Esophagus squamous epithelium (tissue), 5 donors: Measurements from ENCODE around the gene RPTOR. TPM values are rescaled to one million over a fixed set of nuclear protein-coding genes. Genes with fewer than 3 reads are reported as not detected.

Experiments used
- DNase-seq: peaks from one replicate; lab custom pipeline; 2025; lab: John Stamatoyannopoulos, UW
- H3K27ac ChIP-seq, 4 donors: fragments of 200-600 bp; sonication (generic); one replicate each; pipeline ENCODE4 v1.5.1; 2016 to 2019; ENCODE audit warnings: mild to moderate bottlenecking in 1 of 4
- H3K27me3 ChIP-seq, 4 donors: fragments of 200-600 bp; sonication (generic); 1 replicate in 3 of 4; 2 replicates in 1 of 4; pipeline versions ENCODE4 v1.5.1 to v1.6.0; 2017 to 2021; ENCODE audit warnings: antibody characterized with exemption in 1 of 4
- H3K36me3 ChIP-seq, 3 donors: fragments of 200-600 bp; sonication (generic); one replicate each; pipeline ENCODE4 v1.5.1; 2016 to 2019
- H3K4me1 ChIP-seq, 3 donors: fragments of 200-600 bp; sonication (generic); one replicate each; pipeline ENCODE4 v1.5.1; 2017 to 2019
- H3K4me3 ChIP-seq, 4 donors: fragments of 200-600 bp; sonication (generic); 1 replicate in 3 of 4; 2 replicates in 1 of 4; pipeline ENCODE4 v1.5.1; 2016 to 2019; ENCODE audit warnings: mild to moderate bottlenecking in 2 of 4, moderate library complexity in 1 of 4
- H3K9me3 ChIP-seq, 3 donors: fragments of 200-600 bp; sonication (generic); one replicate each; pipeline ENCODE4 v1.5.1; 2016 to 2019
- POLR2A ChIP-seq, 4 donors: fragments of 450-650 bp; IDR thresholded peaks; one replicate each; pipeline ENCODE4 v1.6.1; 2017; ENCODE audit warnings: antibody characterized with exemption in 4 of 4, mild to moderate bottlenecking in 4 of 4, moderate library complexity in 3 of 4
- WGBS, 2 donors: methylation state at CpG; one replicate each; pipeline ENCODE4 v1.1.5; 2018; 5-methylcytosine and 5-hydroxymethylcytosine counted together
- intact Hi-C: fragments of 100-400 bp; cut with DNase I; formaldehyde crosslinking; loops from one replicate; pipeline ENCODE4 v1.15.0; 2022
- total RNA-seq, 4 donors: library from RNA; depleted of rRNA; stranded (reverse); fragments of >200 nt; gene quantifications; one replicate each; pipeline ENCODE4 v1.1.0, GENCODE V29; 2016
- TF ChIP-seq, protein P1 (sequence below), 6 experiments: fragments of 450-650 bp in 4 of 6; fragments of 200-600 bp in 2 of 6; sonication (generic) in 2 of 6; IDR thresholded peaks; one replicate each; pipeline ENCODE4 v1.5.1; 2016 to 2019; ENCODE audit warnings: antibody characterized with exemption in 6 of 6, mild to moderate bottlenecking in 4 of 6, moderate library complexity in 4 of 6
- donor health status: DM: yes; HTN: yes; CAD: no.

The RPTOR gene
- total RNA-seq, 4 donors from 2014 or later, result 11.7 to 27.8 (median 22.8) TPM

- intact Hi-C loops, result no loop called here
- 86 to 87% methylated on average over 13 of the region's 13 CpGs for WGBS, 2 donors
- TF ChIP-seq, protein P1, sequence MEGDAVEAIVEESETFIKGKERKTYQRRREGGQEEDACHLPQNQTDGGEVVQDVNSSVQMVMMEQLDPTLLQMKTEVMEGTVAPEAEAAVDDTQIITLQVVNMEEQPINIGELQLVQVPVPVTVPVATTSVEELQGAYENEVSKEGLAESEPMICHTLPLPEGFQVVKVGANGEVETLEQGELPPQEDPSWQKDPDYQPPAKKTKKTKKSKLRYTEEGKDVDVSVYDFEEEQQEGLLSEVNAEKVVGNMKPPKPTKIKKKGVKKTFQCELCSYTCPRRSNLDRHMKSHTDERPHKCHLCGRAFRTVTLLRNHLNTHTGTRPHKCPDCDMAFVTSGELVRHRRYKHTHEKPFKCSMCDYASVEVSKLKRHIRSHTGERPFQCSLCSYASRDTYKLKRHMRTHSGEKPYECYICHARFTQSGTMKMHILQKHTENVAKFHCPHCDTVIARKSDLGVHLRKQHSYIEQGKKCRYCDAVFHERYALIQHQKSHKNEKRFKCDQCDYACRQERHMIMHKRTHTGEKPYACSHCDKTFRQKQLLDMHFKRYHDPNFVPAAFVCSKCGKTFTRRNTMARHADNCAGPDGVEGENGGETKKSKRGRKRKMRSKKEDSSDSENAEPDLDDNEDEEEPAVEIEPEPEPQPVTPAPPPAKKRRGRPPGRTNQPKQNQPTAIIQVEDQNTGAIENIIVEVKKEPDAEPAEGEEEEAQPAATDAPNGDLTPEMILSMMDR (IDR thresholded peaks at IDR 0.05), result no peak
- no peak for TF ChIP-seq POLR2A (IDR thresholded peaks at IDR 0.05)
- Histone ChIP-seq H3K9me3 (no peaks in the 10 kb centered on the region), H3K4me3 (no peak overlapping the region), H3K27ac (no peak overlapping the region), H3K4me1 (no peaks in the 10 kb centered on the region), H3K27me3 (no peaks in the 10 kb centered on the region), H3K36me3 (peaks cover 0 to 17% (median 0%) of the 10 kb centered on the region in 3 donors)
- no peak for DNase-seq
Measured at GRCh38 chr17:80629298-80630028, 84.8 kb downstream of the RPTOR start.

DNA sequence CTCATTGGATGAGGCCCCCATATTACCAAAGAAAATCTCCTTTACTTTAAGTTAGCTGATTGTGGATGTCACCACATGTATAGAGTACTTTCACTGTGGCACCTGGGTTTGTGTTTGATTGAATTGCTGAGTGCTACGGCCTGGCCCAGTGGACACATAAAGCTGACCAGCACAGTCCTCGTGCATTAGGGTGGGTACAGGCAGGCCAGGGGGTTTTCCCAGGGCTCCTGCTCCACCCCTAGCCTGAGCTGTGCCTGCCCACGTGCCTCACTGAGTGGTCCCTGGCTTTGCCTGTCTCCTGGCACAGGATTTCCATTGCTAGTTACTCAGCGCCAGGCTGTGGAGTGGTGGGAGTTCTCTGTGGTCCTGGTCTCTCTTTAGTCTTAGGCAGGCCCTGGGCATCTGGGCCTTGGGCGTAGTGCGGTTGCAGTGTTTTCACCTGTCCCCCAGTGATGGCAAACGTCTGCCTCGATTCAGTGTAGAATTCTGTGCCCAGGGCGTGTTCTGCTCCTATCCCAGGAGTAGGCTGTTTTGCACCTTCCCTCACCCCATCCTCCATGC is 86.0 kb downstream of the RPTOR start:
- TF ChIP-seq, protein P1 (IDR thresholded peaks at IDR 0.05), result no peak
- TF ChIP-seq POLR2A (IDR thresholded peaks at IDR 0.05), result no peak
- Histone ChIP-seq H3K36me3 (peaks cover 0 to 16% (median 0%) of the 10 kb centered on the region in 3 donors), H3K9me3 (no peaks in the 10 kb centered on the region), H3K4me1 (no peaks in the 10 kb centered on the region), H3K27ac (no peak overlapping the region), H3K4me3 (no peak overlapping the region), H3K27me3 (no peaks in the 10 kb centered on the region)
- WGBS, 2 donors, result 60 to 81% methylated on average over 2 to 6 of the region's 9 CpGs
- intact Hi-C loops, result no loop called here
- DNase-seq, result no peak

GRCh38 chr17:80631142-80632045 is 86.8 kb downstream of the RPTOR start:
- no peak for TF ChIP-seq POLR2A (IDR thresholded peaks at IDR 0.05)
- TF ChIP-seq, protein P1 (IDR thresholded peaks at IDR 0.05), result no peak
- Histone ChIP-seq H3K27ac (no peak overlapping the region), H3K4me3 (no peak overlapping the region), H3K36me3 (peaks cover 0 to 8% (median 0%) of the 10 kb centered on the region in 3 donors), H3K9me3 (no peaks in the 10 kb centered on the region), H3K27me3 (no peaks in the 10 kb centered on the region), H3K4me1 (no peaks in the 10 kb centered on the region)
- 78 to 83% methylated on average over 6 to 7 of the region's 10 CpGs for WGBS, 2 donors
- intact Hi-C loops, result no loop called here
- DNase-seq, result no peak

DNA sequence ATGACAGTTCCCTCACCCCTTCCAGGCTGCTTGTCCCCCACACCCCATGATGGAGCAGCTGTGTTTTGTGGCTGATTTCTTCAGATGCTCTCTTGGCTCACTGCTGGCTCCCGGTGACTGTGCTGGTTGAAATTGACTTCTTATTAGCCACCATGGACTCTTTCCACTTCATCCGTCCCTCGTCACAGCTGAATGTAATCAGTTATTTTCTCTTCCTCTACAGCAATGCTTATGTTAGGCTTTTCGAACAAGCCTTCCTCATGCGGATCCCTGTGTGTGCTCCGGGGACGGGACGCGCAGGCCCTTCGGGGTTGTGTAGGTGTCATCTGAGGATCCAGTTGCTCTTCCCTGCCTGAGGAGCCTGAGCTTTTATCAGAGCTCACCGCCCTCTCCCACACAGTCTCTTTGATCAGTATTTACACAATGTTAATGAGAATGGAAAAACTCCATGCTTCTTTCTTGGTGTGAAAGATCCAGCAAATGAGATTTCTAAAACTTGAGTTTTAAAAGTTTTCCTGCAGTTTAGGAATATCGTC is 87.5 kb downstream of the RPTOR start:
- H3K27me3 ChIP-seq, result no peaks in the 10 kb centered on the region
- H3K4me1 ChIP-seq, result no peaks in the 10 kb centered on the region
- no peak overlapping the region for H3K4me3 ChIP-seq
- 77 to 78% methylated on average over 8 to 11 of the region's 12 CpGs for WGBS, 2 donors
- TF ChIP-seq, protein P1 (IDR thresholded peaks at IDR 0.05), result no peak
- no peak for TF ChIP-seq POLR2A (IDR thresholded peaks at IDR 0.05)
- no peak for DNase-seq
- intact Hi-C loops, result no loop called here
- H3K27ac ChIP-seq, result no peak overlapping the region
- peaks cover 0 to under 1% (median 0%) of the 10 kb centered on the region in 3 donors for H3K36me3 ChIP-seq
- no peaks in the 10 kb centered on the region for H3K9me3 ChIP-seq
